HG03135 (cell line): ENCODE results near the gene SYNGR4.

Experiments
- ATAC-seq: cut with Tn5 transposase; IDR thresholded peaks from one replicate; pipeline ENCODE4 v1.9.1; 2021; ENCODE audit warnings: mild to moderate bottlenecking, moderate library complexity; ENCODE audit not compliant: unreplicated experiment

Gene SYNGR4

GRCh38 chr19:48424694-48425219 is 60.6 kb downstream of the SYNGR4 start:
- ATAC-seq = no peak
